B cell (primary cell): ENCODE measurements around the gene PCDHGA10. TPM values are rescaled to one million over a fixed set of nuclear protein-coding genes. Genes with fewer than 3 reads are reported as not detected.

Experiments
- ATAC-seq: fragments of 200-7000 bp; cut with Tn5 transposase; one replicate; pipeline ENCODE4 v1.10.0; 2021; ENCODE audit warnings: low read depth, mild to moderate bottlenecking, moderate number of reproducible peaks, moderate library complexity
- CTCF ChIA-PET: fragments of 350-600 bp; sonication (Branson Sonifier 250); formaldehyde crosslinking; loops from one replicate; lab custom pipeline; 2021; ENCODE audit warnings: antibody characterized with exemption, inconsistent platforms; lab: Charles Lee
- POLR2A ChIA-PET: fragments of 350-600 bp; sonication (Branson Sonifier 250); formaldehyde crosslinking; loops from one replicate; lab custom pipeline; 2021; ENCODE audit warnings: antibody characterized with exemption; lab: Charles Lee
- DNase-seq: peaks from one replicate; pipeline ENCODE4 v3.0.0; 2013
- H2AFZ ChIP-seq: 2 replicates; pipeline ENCODE4 v1.6.1; 2012; ENCODE audit warnings: mild to moderate bottlenecking, low read depth, low read length; ENCODE audit not compliant: insufficient read depth, poor library complexity, severe bottlenecking
- H3K27ac ChIP-seq, 2 donors: 1 replicate in 1 of 2; 2 replicates in 1 of 2; pipeline ENCODE4 v1.5.1; 2012 to 2013; ENCODE audit warnings: low read length in 2 of 2, mild to moderate bottlenecking in 2 of 2, moderate library complexity in 1 of 2
- H3K27me3 ChIP-seq, 4 experiments: fragments of 200-600 bp in 1 of 4; sonication (generic) in 1 of 4; replicated peaks in 1 of 4; 1 replicate in 2 of 4; 2 replicates in 2 of 4; pipeline versions ENCODE4 v1.6.1 to v1.7.0; 2013 to 2016; ENCODE audit warnings: low read length in 3 of 4, mild to moderate bottlenecking in 2 of 4, mixed read lengths in 1 of 4, moderate library complexity in 1 of 4; ENCODE audit not compliant: insufficient read depth in 4 of 4, control insufficient read depth in 3 of 4; ENCODE audit errors: control extremely low read depth in 1 of 4
- H3K36me3 ChIP-seq, 2 experiments: replicated peaks in 1 of 2; 1 replicate in 1 of 2; 2 replicates in 1 of 2; pipeline versions ENCODE4 v1.6.1 to v1.7.1; 2013; ENCODE audit warnings: low read length in 1 of 2; ENCODE audit not compliant: insufficient read depth in 2 of 2, control insufficient read depth in 1 of 2; ENCODE audit errors: control extremely low read depth in 1 of 2, extremely low read depth in 1 of 2
- H3K4me1 ChIP-seq, 2 donors: fragments of 200-600 bp in 1 of 2; sonication (generic) in 1 of 2; 1 replicate in 1 of 2; 2 replicates in 1 of 2; pipeline versions ENCODE4 v1.5.1 to v1.6.1; 2013 to 2017; ENCODE audit warnings: low read length in 2 of 2; ENCODE audit not compliant: control insufficient read depth in 2 of 2, insufficient read depth in 2 of 2
- H3K4me2 ChIP-seq: replicated peaks from 2 replicates; pipeline ENCODE3; 2012; ENCODE audit warnings: mild to moderate bottlenecking, low read depth, low read length; ENCODE audit not compliant: poor library complexity, severe bottlenecking
- H3K4me3 ChIP-seq, 5 experiments: fragments of 200-600 bp in 1 of 5; sonication (generic) in 1 of 5; 1 replicate in 3 of 5; 2 replicates in 2 of 5; pipeline versions ENCODE4 v1.5.1 to v1.7.0; 2011 to 2016; ENCODE audit warnings: low read length in 4 of 5, mild to moderate bottlenecking in 4 of 5, low read depth in 2 of 5, control low read depth in 1 of 5, moderate library complexity in 1 of 5; ENCODE audit not compliant: insufficient read depth in 1 of 5; ENCODE audit errors: control extremely low read depth in 1 of 5, extremely low read depth in 1 of 5
- H3K79me2 ChIP-seq: fragments of 200-600 bp; sonication (generic); one replicate; pipeline ENCODE4 v1.6.0; 2016; ENCODE audit warnings: low read length; ENCODE audit not compliant: control insufficient read depth, insufficient read depth
- H3K9ac ChIP-seq: fragments of 200-600 bp; sonication (generic); 2 replicates; pipeline ENCODE4 v1.6.1; 2017; ENCODE audit warnings: mild to moderate bottlenecking, low read length, moderate library complexity
- H3K9me3 ChIP-seq, 3 donors: one replicate each; pipeline versions ENCODE4 v1.6.1 to v1.7.1; 2013; ENCODE audit warnings: low read length in 2 of 3; ENCODE audit not compliant: control insufficient read depth in 2 of 3, insufficient read depth in 1 of 3; ENCODE audit errors: control extremely low read depth in 1 of 3
- H4K20me1 ChIP-seq: 2 replicates; pipeline ENCODE4 v1.6.0; 2012; ENCODE audit warnings: mild to moderate bottlenecking, low read length; ENCODE audit not compliant: insufficient read depth, control insufficient read depth, poor library complexity, severe bottlenecking
- H3K27ac Mint-ChIP-seq: one replicate; pipeline ENCODE4 v1.8.0; 2021; ENCODE audit warnings: mixed read lengths
- H3K27me3 Mint-ChIP-seq: one replicate; pipeline ENCODE4 v1.8.0; 2021; ENCODE audit warnings: mixed read lengths
- H3K4me1 Mint-ChIP-seq: one replicate; pipeline ENCODE4 v1.8.0; 2021; ENCODE audit warnings: mixed read lengths
- H3K4me3 Mint-ChIP-seq: one replicate; pipeline ENCODE4 v1.8.0; 2021; ENCODE audit warnings: mixed read lengths
- H3K9me3 Mint-ChIP-seq: one replicate; pipeline ENCODE4 v1.8.0; 2022; ENCODE audit warnings: mixed read lengths; ENCODE audit not compliant: insufficient read depth
- EZH2 ChIP-seq: IDR thresholded peaks from 2 replicates; pipeline ENCODE4 v1.6.1; 2012; ENCODE audit warnings: borderline replicate concordance, low read depth, mild to moderate bottlenecking, moderate library complexity, low read length; ENCODE audit not compliant: insufficient read depth, poor library complexity, severe bottlenecking
- WGBS: methylation state at CpG from one replicate; pipeline ENCODE4 v1.1.5; 2013; ENCODE audit warnings: missing lambda C conversion rate; ENCODE audit not compliant: insufficient coverage; 5-methylcytosine and 5-hydroxymethylcytosine counted together
- intact Hi-C: fragments of 100-400 bp; cut with micrococcal nuclease; formaldehyde crosslinking; loops from one replicate; pipeline ENCODE4 v1.10.0; 2022
- polyA plus RNA-seq: library from polyadenylated mRNA; depleted of rRNA; stranded (reverse); fragments of >200 nt; gene quantifications from 2 replicates; pipeline ENCODE4 v1.2.3, GENCODE V29; 2012
- total RNA-seq, 2 donors: library from RNA; stranded (reverse); fragments of 120-200 nt in 1 of 2; gene quantifications; 1 replicate in 1 of 2; 2 replicates in 1 of 2; pipeline versions ENCODE4 v1.2.3 to v1.2.4, GENCODE V29; 2013 to 2022
- TF ChIP-seq, protein P1 (sequence below): fragments of 200-600 bp; IDR thresholded peaks from one replicate; pipeline ENCODE4 v1.8.0; 2022; ENCODE audit warnings: antibody characterized with exemption, mild to moderate bottlenecking

PCDHGA10 gene
- total and polyA plus RNA-seq, 2 donors (not counting 1 experiment from before 2014, with no cell fraction given): 0.10 to 1.9 TPM

DNA sequence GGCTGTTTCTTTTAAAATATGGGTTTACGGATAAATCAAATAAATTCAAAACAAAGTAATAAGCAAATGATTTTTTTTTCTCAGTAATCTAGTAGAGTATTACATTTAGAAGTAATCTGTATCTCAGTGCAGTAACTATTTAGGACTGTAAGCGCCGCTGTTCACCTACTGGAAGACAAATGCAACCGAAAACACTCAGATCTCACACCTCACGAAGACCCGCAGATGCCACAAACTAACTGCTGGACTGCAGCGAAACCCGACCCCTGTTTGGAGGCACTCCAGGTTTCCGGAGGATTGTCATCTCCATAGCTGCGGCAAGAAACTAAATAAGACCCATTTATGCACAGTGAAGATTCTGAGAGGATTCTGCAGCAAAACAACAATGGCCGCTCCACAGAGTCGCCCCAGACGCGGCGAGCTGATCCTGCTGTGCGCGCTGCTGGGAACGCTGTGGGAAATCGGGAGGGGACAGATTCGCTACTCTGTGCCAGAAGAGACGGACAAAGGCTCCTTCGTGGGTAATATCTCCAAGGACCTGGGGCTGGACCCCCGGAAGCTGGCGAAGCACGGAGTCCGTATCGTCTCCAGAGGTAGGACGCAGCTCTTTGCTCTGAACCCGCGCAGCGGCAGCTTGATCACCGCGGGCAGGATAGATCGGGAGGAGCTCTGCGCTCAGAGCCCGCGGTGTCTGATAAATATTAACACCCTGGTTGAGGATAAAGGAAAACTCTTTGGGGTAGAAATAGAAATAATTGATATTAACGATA is 20.2 kb upstream of the PCDHGA10 start, which contains the start of gene PCDHGA8:
Gene PCDHGA8, plus strand, starts transcription at position 205 of the 770 bp plus-strand sequence. Its CDS starts 181 bp downstream, at position 386.
- no peak within 1 kb of the TSS for H3K27ac Mint-ChIP-seq
- WGBS: 44% methylated on average over 26 of the region's 38 CpGs
- Histone ChIP-seq H3K4me3 (no peak within 1 kb of the TSS), H3K4me2 (no peak within 1 kb of the TSS), H2AFZ (no peak within 1 kb of the TSS), H3K27me3 (peaks cover 0 to 61% (median 38%) of the 10 kb centered on the region in 4 experiments), H3K79me2 (no peaks in the 10 kb centered on the region), H3K9ac (no peak within 1 kb of the TSS), H4K20me1 (no peaks in the 10 kb centered on the region), H3K4me1 (no peaks in the 10 kb centered on the region), H3K36me3 (no peaks in the 10 kb centered on the region), H3K9me3 (peaks cover 1 to 51% (median 26%) of the 10 kb centered on the region in 3 donors), H3K27ac (no peak within 1 kb of the TSS)
- TF ChIP-seq, protein P1, sequence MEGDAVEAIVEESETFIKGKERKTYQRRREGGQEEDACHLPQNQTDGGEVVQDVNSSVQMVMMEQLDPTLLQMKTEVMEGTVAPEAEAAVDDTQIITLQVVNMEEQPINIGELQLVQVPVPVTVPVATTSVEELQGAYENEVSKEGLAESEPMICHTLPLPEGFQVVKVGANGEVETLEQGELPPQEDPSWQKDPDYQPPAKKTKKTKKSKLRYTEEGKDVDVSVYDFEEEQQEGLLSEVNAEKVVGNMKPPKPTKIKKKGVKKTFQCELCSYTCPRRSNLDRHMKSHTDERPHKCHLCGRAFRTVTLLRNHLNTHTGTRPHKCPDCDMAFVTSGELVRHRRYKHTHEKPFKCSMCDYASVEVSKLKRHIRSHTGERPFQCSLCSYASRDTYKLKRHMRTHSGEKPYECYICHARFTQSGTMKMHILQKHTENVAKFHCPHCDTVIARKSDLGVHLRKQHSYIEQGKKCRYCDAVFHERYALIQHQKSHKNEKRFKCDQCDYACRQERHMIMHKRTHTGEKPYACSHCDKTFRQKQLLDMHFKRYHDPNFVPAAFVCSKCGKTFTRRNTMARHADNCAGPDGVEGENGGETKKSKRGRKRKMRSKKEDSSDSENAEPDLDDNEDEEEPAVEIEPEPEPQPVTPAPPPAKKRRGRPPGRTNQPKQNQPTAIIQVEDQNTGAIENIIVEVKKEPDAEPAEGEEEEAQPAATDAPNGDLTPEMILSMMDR: no peak
- TF ChIP-seq EZH2: no peak
- DNase-seq: no peak
- intact Hi-C loops: no loop called here
- peaks cover 12% of the 10 kb centered on the region for H3K9me3 Mint-ChIP-seq
- ChIA-PET POLR2A (no interaction called here), CTCF (interaction anchor here (3.1 kb wide), 1 partner anchor 171 kb away, joined by 13 read pairs; no protein-coding TSS in a partner anchor)
- peaks cover 60% of the 10 kb centered on the region for H3K27me3 Mint-ChIP-seq
- H3K4me3 Mint-ChIP-seq: no peak within 1 kb of the TSS
- ATAC-seq: no peak
- no peaks in the 10 kb centered on the region for H3K4me1 Mint-ChIP-seq

DNA sequence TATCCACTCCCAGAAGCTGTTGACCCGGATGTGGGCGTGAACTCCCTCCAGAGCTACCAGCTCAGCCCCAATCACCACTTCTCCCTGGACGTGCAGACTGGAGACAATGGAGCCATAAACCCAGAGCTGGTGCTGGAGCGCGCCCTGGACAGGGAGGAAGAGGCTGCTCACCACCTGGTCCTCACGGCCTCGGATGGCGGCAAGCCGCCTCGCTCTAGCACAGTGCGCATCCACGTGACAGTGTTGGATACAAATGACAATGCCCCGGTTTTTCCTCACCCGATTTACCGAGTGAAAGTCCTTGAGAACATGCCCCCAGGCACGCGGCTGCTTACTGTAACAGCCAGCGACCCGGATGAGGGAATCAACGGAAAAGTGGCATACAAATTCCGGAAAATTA is 19.5 kb upstream of the PCDHGA10 start:
- Histone ChIP-seq H3K4me3 (no peak overlapping the region), H3K9ac (no peak overlapping the region), H3K27me3 (peaks cover 0 to 60% (median 38%) of the 10 kb centered on the region in 4 experiments), H3K27ac (no peak overlapping the region), H4K20me1 (no peaks in the 10 kb centered on the region), H3K4me2 (no peak overlapping the region), H3K36me3 (no peaks in the 10 kb centered on the region), H3K4me1 (no peaks in the 10 kb centered on the region), H2AFZ (no peak overlapping the region), H3K79me2 (no peaks in the 10 kb centered on the region), H3K9me3 (peaks cover under 1 to 54% (median 26%) of the 10 kb centered on the region in 3 donors)
- 41% methylated on average over 13 of the region's 21 CpGs for WGBS
- H3K27me3 Mint-ChIP-seq: peaks cover 58% of the 10 kb centered on the region
- no peak overlapping the region for H3K27ac Mint-ChIP-seq
- no peak for DNase-seq
- H3K4me3 Mint-ChIP-seq: no peak overlapping the region
- no peak for ATAC-seq
- intact Hi-C loops: no loop called here
- ChIA-PET CTCF (interaction anchor here (3.1 kb wide), 1 partner anchor 171 kb away, joined by 13 read pairs; no protein-coding TSS in a partner anchor), POLR2A (interaction anchor here (0.7 kb wide), 1 partner anchor 45 kb away, joined by 3 read pairs; no protein-coding TSS in a partner anchor)
- H3K9me3 Mint-ChIP-seq: peaks cover 12% of the 10 kb centered on the region
- TF ChIP-seq EZH2: no peak
- TF ChIP-seq, protein P1: no peak
- no peaks in the 10 kb centered on the region for H3K4me1 Mint-ChIP-seq
